Skeletal muscle satellite cell (primary cell): Measurements from ENCODE around the gene DCTN3.
A peak's percentile ranks its signal among the peaks of the same experiment; 100 is the strongest.

ENCODE experiments used
- H3K27me3 ChIP-seq: 2 replicates; pipeline ENCODE4 v1.7.0; 2013; ENCODE audit warnings: low read length; ENCODE audit not compliant: control insufficient read depth, insufficient read depth
- H3K36me3 ChIP-seq: 2 replicates; pipeline ENCODE4 v1.7.0; 2013; ENCODE audit warnings: mild to moderate bottlenecking, control low read depth, low read length; ENCODE audit not compliant: insufficient read depth
- H3K4me1 ChIP-seq: 2 replicates; pipeline ENCODE4 v1.7.0; 2013; ENCODE audit warnings: low read length; ENCODE audit not compliant: control insufficient read depth, insufficient read depth
- H3K4me2 ChIP-seq: 2 replicates; pipeline ENCODE4 v1.7.0; 2013; ENCODE audit warnings: mild to moderate bottlenecking, low read length
- H3K4me3 ChIP-seq: 2 replicates; pipeline ENCODE4 v1.7.0; 2013; ENCODE audit warnings: low read length
- H3K9ac ChIP-seq: 2 replicates; pipeline ENCODE4 v1.7.0; 2013; ENCODE audit warnings: mild to moderate bottlenecking, low read depth, low read length, moderate library complexity
- H3K9me3 ChIP-seq: replicated peaks from 2 replicates; pipeline ENCODE4 v1.7.0; 2013; ENCODE audit warnings: mild to moderate bottlenecking, control low read depth, low read length

DCTN3 gene

DNA sequence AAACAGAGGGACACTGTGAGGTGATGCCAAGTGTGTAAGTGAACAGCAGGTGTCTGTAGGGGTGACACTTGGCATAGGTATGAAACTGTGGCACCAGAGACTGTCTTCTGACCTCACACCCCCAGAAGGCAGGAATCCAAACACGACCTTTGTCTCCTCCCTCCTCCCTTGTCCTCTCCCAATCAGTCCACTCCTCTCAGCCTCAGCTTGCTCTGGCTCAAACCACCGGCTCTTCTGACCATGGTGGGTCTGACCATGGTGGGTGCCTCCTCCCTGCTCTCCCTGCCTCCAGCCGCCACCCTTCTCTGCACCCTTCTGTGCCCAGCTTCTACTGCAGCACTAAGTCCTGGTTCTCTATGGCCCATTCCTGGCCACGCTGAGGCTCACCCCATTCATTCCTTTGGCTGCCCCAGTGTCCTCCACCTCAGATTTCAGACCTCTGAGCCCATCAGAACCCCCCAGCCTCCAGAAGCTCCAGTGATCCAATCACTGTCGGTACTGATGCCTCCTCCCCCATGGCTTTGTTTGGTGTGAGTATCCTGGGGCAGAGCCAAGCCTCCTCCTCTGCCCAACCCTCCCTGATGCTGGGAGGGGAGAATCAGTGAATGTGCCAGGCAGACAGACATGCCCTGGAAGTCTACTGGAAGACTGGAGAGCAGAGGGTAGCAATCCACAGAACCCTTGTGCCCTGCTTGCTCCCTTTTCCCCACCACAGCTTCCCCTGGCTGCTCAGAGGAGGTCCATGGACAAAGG lies 10.3 kb upstream of the DCTN3 start:
- no peak overlapping the region for H3K9ac ChIP-seq
- H3K27me3 ChIP-seq, result peaks cover 60% of the 10 kb centered on the region
- no peak overlapping the region for H3K4me2 ChIP-seq
- peaks cover 10% of the 10 kb centered on the region for H3K36me3 ChIP-seq
- H3K4me1 ChIP-seq, result peaks cover 12% of the 10 kb centered on the region
- H3K9me3 ChIP-seq, result no peaks in the 10 kb centered on the region
- H3K4me3 ChIP-seq, result no peak overlapping the region

GRCh38 chr9:34629491-34629808 lies 9.2 kb upstream of the DCTN3 start:
- no peaks in the 10 kb centered on the region for H3K36me3 ChIP-seq
- H3K4me1 ChIP-seq, result peaks cover 11% of the 10 kb centered on the region
- H3K4me2 ChIP-seq, result peak overlapping the region; percentile 87
- peaks cover 70% of the 10 kb centered on the region for H3K27me3 ChIP-seq
- H3K9ac ChIP-seq, result no peak overlapping the region
- H3K9me3 ChIP-seq, result no peaks in the 10 kb centered on the region
- peak overlapping the region; percentile 62 for H3K4me3 ChIP-seq

- no peaks in the 10 kb centered on the region for H3K36me3 ChIP-seq
- no peaks in the 10 kb centered on the region for H3K9me3 ChIP-seq
- H3K27me3 ChIP-seq, result peaks cover 76% of the 10 kb centered on the region
- peaks cover 11% of the 10 kb centered on the region for H3K4me1 ChIP-seq
- peak within 1 kb of the TSS; percentile 87 for H3K4me2 ChIP-seq
- no peak within 1 kb of the TSS for H3K9ac ChIP-seq
- peak within 1 kb of the TSS; percentile 62 for H3K4me3 ChIP-seq
These were observed 8.6 kb upstream of the DCTN3 start, which contains the start of gene ARID3C for GRCh38 chr9:34628656-34629490. ARID3C (minus strand) TSS chr9:34629066; CDS start chr9:34628014, 1,052 bp downstream.

GRCh38 chr9:34627716-34628655 lies 7.7 kb upstream of the DCTN3 start:
- H3K9ac ChIP-seq, result no peak overlapping the region
- H3K36me3 ChIP-seq, result no peaks in the 10 kb centered on the region
- H3K4me3 ChIP-seq, result no peak overlapping the region
- peaks cover 11% of the 10 kb centered on the region for H3K4me1 ChIP-seq
- H3K27me3 ChIP-seq, result peaks cover 83% of the 10 kb centered on the region
- H3K9me3 ChIP-seq, result no peaks in the 10 kb centered on the region
- peak overlapping the region; percentile 87 for H3K4me2 ChIP-seq

DNA sequence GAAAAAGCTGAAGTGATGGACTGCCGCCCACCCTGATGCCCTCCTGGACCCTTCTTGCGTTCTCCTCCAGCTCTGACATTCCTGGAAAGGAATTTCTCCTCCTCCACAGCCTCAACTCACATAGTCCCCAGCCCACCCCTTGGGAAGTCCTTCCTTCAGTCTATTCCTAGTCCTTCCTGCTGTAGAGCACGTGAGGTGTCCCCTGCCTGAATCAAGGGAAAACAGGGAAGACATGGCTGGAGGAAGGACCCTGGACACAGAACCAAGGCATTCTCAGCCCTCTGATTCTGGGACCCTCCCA lies 4.8 kb upstream of the DCTN3 start:
- no peaks in the 10 kb centered on the region for H3K36me3 ChIP-seq
- H3K27me3 ChIP-seq, result peaks cover 73% of the 10 kb centered on the region
- H3K9me3 ChIP-seq, result no peaks in the 10 kb centered on the region
- H3K4me3 ChIP-seq, result no peak overlapping the region
- H3K4me2 ChIP-seq, result no peak overlapping the region
- H3K4me1 ChIP-seq, result peaks cover 11% of the 10 kb centered on the region
- H3K9ac ChIP-seq, result no peak overlapping the region

DNA sequence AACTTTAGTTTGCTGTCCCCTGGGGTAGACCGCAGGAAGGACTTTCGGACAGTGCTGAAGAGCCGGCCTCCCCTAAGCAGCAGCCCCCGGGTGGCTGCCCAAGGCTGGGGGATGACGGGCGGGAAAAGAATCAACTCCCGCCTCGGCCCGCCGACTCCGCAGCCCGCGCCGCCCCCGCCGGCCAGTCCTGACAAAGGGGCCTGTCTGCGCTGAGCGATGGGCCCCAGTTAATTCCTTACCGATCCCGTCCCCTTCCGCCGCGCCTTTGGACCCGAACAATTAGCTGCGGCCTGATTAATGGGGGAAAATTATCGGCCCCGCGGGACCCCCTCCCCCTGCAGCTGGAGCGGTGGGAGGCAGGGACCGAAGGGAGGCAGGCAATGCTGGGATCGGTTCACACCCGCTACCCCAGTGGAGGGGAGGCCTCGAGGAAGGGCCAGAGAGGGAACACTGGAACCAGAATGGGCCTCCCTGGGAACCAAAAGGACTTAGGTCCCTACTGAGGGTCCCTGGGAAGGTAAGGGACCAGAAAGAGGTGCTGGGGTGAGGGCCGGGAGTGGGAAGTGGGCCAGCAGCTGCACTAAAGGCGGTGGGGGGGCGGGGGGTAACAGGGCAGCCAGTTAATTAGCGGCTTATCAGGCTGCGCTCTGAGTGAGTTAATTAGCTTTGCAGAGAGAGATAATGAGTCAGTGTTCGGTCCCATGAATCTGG lies 4.3 kb upstream of the DCTN3 start:
- H3K4me2 ChIP-seq, result no peak overlapping the region
- H3K36me3 ChIP-seq, result no peaks in the 10 kb centered on the region
- peaks cover 13% of the 10 kb centered on the region for H3K4me1 ChIP-seq

GRCh38 chr9:34623374-34624235 lies 3.3 kb upstream of the DCTN3 start:
- Histone ChIP-seq H3K36me3 (no peaks in the 10 kb centered on the region), H3K4me1 (peaks cover 12% of the 10 kb centered on the region), H3K4me2 (no peak overlapping the region), H3K4me3 (no peak overlapping the region), H3K9me3 (no peaks in the 10 kb centered on the region), H3K9ac (no peak overlapping the region), H3K27me3 (peaks cover 59% of the 10 kb centered on the region)

More for the DNA sequence above, 4.3 kb upstream of the DCTN3 start:
- Histone ChIP-seq H3K27me3 (peaks cover 68% of the 10 kb centered on the region), H3K4me3 (no peak overlapping the region), H3K9ac (no peak overlapping the region), H3K9me3 (no peaks in the 10 kb centered on the region)

- H3K36me3 ChIP-seq, result peaks cover 24% of the 10 kb centered on the region
- no peak overlapping the region for H3K9ac ChIP-seq
- H3K4me3 ChIP-seq, result no peak overlapping the region
These were observed 5.2 kb downstream of the DCTN3 start for GRCh38 chr9:34615132-34615531.

GRCh38 chr9:34612788-34613390 lies 7.4 kb downstream of the DCTN3 start:
- peaks cover 22% of the 10 kb centered on the region for H3K36me3 ChIP-seq

More at GRCh38 chr9:34615132-34615531, 5.2 kb downstream of the DCTN3 start:
- no peaks in the 10 kb centered on the region for H3K27me3 ChIP-seq
- H3K4me1 ChIP-seq, result peaks cover 28% of the 10 kb centered on the region
- H3K4me2 ChIP-seq, result no peak overlapping the region
- no peaks in the 10 kb centered on the region for H3K9me3 ChIP-seq

More at GRCh38 chr9:34612788-34613390, 7.4 kb downstream of the DCTN3 start:
- Histone ChIP-seq H3K4me1 (peaks cover 21% of the 10 kb centered on the region), H3K9ac (peak overlapping the region; percentile 96), H3K4me2 (peak overlapping the region; percentile 96), H3K4me3 (peak overlapping the region; percentile 90), H3K27me3 (no peaks in the 10 kb centered on the region), H3K9me3 (no peaks in the 10 kb centered on the region)
